ENCODE data around the gene FRZB. TPM values are rescaled to one million over a fixed set of nuclear protein-coding genes. Genes with fewer than 3 reads are reported as not detected.
A peak's percentile ranks its signal among the peaks of the same experiment; 100 is the strongest.

The FRZB gene
- polyA plus RNA-seq, 1 experiment, result 2.5 TPM

DNA sequence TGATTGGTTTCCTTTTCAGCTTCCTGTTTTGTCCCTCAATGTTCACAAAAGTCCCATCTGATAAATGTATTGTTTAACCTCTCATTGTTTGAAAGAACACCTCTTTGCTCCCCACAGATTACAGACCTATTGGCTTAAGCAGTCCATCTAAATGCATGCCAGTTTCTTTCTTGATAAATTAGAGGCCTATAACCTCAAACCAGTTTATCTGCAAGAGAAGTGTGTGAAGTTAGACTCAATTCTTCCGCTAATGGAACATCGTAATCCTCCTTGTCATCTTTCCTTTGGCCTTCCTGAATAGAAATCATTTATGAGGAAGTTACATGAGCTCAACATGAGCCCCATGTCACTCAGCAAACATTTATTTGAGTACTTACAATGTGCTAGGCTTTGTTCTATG is 74.0 kb downstream of the FRZB start:
- TF ChIP-seq, protein P1, sequence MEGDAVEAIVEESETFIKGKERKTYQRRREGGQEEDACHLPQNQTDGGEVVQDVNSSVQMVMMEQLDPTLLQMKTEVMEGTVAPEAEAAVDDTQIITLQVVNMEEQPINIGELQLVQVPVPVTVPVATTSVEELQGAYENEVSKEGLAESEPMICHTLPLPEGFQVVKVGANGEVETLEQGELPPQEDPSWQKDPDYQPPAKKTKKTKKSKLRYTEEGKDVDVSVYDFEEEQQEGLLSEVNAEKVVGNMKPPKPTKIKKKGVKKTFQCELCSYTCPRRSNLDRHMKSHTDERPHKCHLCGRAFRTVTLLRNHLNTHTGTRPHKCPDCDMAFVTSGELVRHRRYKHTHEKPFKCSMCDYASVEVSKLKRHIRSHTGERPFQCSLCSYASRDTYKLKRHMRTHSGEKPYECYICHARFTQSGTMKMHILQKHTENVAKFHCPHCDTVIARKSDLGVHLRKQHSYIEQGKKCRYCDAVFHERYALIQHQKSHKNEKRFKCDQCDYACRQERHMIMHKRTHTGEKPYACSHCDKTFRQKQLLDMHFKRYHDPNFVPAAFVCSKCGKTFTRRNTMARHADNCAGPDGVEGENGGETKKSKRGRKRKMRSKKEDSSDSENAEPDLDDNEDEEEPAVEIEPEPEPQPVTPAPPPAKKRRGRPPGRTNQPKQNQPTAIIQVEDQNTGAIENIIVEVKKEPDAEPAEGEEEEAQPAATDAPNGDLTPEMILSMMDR (IDR thresholded peaks at IDR 0.05; ENCODE audit: low read depth, low read length), result no peak
- ChIA-PET POLR2A (no interaction called here), CTCF (no interaction called here)
- no peak for DNase-seq (ENCODE audit: low read depth, low spot score)
- Histone ChIP-seq H3K27ac (ENCODE audit: low read depth, low read length) (no peak overlapping the region), H3K4me3 (ENCODE audit: low read depth, low read length) (no peak overlapping the region), H3K9me3 (ENCODE audit: control insufficient read depth, insufficient read depth, low read length) (no peaks in the 10 kb centered on the region), H3K27me3 (ENCODE audit: control insufficient read depth, insufficient read depth, low read length) (no peaks in the 10 kb centered on the region)

GRCh38 chr2:182784777-182785176 is 81.7 kb downstream of the FRZB start:
- H3K9me3 ChIP-seq (ENCODE audit: control insufficient read depth, insufficient read depth, low read length), result no peaks in the 10 kb centered on the region
- H3K27ac ChIP-seq (ENCODE audit: low read depth, low read length), result no peak overlapping the region
- CTCF ChIA-PET, result interaction anchor here (0.6 to 6.7 kb wide), 32 partner anchors 9 to 408 kb away, joined by 3 to 99 read pairs (median 4); no protein-coding TSS in a partner anchor
- POLR2A ChIA-PET, result interaction anchor here (0.5 to 0.6 kb wide), 2 partner anchors 63 to 1110 kb away, joined by 3 to 4 read pairs; no protein-coding TSS in a partner anchor
- H3K4me3 ChIP-seq (ENCODE audit: low read depth, low read length), result no peak overlapping the region
- no peaks in the 10 kb centered on the region for H3K27me3 ChIP-seq (ENCODE audit: control insufficient read depth, insufficient read depth, low read length)
- TF ChIP-seq, protein P1 (IDR thresholded peaks at IDR 0.05; ENCODE audit: low read depth, low read length), result peak; percentile 71
- no peak for DNase-seq (ENCODE audit: low read depth, low spot score)

DNA sequence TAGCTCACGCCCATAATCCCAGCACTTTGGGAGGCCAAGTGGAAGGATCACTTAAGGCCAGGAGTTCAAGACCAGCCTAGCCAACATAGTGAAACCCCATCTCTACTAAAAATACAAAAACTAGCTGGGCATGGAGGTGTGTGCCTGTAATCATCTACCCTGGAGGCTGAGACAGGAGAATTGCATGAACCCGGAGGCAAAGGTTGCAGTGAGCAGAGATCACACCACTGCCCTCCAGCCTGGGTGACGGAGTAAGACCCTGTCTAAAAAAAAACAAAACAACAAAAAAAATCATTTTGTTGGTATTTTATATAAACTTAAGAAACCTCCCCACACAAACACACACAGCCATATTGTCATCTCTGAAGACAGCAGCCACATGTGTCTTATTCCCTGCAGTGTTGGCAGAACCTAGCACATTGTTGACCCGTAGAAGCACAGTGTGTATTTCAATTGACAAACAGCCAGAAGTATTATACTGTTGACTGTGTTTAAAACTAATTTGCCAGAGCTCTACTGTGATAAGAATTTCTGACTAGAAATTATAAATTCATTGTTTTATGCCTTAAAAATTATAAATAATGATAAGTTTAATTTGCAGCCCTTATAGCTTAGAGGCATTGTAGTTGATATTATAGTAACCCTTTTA is 82.3 kb downstream of the FRZB start:
- TF ChIP-seq, protein P1 (IDR thresholded peaks at IDR 0.05; ENCODE audit: low read depth, low read length), result no peak
- ChIA-PET POLR2A (no interaction called here), CTCF (interaction anchor here (0.6 to 6.7 kb wide), 27 partner anchors 10 to 409 kb away, joined by 3 to 99 read pairs (median 4); no protein-coding TSS in a partner anchor)
- Histone ChIP-seq H3K9me3 (ENCODE audit: control insufficient read depth, insufficient read depth, low read length) (no peaks in the 10 kb centered on the region), H3K4me3 (ENCODE audit: low read depth, low read length) (no peak overlapping the region), H3K27me3 (ENCODE audit: control insufficient read depth, insufficient read depth, low read length) (no peaks in the 10 kb centered on the region), H3K27ac (ENCODE audit: low read depth, low read length) (no peak overlapping the region)
- DNase-seq (ENCODE audit: low read depth, low spot score), result no peak

Small RNAs within 50 kb of the gene (small RNA-seq; reads per million reads assigned to genes)
- gene RF00019 (ENCODE audit: insufficient read length, low read depth) (not detected), gene RNU6-1122P (ENCODE audit: insufficient read length, low read depth) (not detected)

Other genes starting within 250 kb of the FRZB start
- gene DNAJC10, start 150.4 kb downstream of the FRZB start, polyA plus RNA-seq (2011; rRNA removed), result 84.3 and 121 TPM in 2 replicates
- gene NCKAP1, start 171.8 kb upstream of the FRZB start, polyA plus RNA-seq (2011; rRNA removed), result 133 and 182 TPM in 2 replicates
- 2.3 and 3.6 TPM in 2 replicates for gene DUSP19, start 212.1 kb upstream of the FRZB start, polyA plus RNA-seq (2011; rRNA removed)

Measured in AG04450 (cell line).